ENCODE results near the gene BLVRB.
"Not testable (repeated sequence)": the region's sequence is repeated elsewhere in the genome, so short reads cannot be mapped to it uniquely, and the experiment has no call there.

Gene BLVRB

DNA sequence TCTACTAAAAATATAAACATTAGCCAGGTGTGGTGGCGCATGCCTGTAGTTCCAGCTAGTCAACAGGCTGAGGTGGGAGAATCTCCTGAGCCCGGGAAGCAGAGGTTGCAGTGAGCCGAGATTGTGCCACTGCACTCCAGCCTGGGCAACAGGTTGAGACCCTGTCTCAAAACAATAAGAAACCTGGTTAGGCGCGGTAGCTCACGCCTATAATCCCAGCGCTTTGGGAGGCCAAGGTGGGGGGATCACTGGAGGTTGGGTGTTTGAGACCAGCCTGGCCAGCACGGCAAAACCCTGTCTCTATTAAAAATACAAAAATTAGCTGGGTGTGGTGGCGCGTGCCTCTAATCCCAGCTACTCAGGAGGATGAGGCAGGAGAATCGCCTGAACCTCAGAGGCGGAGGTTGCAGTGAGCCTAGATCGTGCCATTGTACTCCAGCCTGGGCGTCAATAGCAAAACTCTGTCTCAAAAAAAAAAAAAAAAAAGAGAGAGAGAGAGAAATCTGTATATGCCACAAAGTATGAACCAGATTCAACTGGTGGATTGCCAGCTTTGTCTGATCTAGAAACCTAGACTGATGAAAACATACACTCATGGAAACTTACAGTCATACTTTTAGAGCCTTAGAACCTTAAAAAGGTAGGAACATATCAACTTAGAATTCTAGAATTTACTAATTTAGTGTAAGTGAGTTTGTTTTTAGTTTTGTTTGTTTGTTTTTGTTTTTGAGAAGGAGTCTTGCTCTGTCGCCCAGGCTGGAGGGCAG lies 10.5 kb upstream of the BLVRB start:
- DNase-seq, result not testable (repeated sequence)

DNA sequence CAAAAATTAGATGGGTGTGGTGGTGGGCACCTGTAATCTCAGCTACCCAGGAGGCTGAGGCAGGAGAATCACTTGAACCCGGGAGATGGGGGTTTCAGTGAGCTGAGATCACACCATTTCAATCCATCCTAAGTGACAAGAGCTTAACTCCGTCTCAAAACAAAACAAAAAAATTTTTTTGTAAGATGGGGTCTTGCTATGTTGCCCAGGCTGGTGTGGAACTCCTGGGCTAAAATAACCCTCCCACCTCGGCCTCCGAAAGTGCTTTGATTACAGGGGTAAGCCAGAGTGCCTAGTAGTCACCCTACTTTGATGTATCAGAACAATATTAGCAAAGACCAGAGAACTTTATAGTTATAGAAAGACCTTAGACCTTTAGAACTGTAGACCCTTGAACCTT lies 9.2 kb upstream of the BLVRB start:
- no peak for DNase-seq

DNA sequence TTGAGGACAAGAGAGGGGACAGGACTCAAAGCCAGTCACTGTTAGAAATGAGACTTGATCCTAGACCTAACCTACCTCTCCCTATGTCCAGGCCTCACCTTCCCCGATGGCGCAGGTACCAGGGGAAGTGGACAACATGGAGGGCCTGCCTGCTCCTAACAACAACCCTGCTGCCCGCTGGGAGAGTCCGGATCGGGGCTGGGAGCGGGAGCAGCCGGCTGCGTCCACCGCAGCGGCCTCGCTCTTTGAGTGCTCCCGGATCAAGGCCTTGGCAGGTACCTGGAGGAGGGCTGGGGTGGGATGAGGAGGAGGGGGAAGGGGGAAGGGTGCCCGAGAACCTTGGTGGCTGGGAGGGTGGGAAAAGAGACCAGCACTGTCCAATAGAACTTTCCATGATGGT lies 7.0 kb upstream of the BLVRB start:
- DNase-seq, result no peak

DNA sequence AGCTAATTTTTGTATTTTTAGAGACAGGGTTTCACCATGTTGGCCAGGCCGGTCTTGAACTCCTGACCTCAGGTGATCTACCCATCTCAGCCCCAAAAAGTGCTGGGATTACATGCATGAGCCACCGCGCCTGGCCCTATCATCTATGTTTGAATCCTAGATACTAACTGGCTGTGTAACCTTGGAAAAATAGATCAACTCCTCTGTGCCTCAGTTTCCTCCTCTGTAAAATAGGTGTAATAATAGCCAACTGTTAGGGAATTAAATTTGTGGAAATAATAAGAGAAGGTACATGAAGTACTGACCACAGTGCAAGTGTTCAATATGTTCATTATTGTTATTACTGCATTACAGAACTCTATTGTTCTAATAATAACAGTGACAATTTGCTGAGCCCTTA lies 5.6 kb upstream of the BLVRB start:
- no peak for DNase-seq

DNA sequence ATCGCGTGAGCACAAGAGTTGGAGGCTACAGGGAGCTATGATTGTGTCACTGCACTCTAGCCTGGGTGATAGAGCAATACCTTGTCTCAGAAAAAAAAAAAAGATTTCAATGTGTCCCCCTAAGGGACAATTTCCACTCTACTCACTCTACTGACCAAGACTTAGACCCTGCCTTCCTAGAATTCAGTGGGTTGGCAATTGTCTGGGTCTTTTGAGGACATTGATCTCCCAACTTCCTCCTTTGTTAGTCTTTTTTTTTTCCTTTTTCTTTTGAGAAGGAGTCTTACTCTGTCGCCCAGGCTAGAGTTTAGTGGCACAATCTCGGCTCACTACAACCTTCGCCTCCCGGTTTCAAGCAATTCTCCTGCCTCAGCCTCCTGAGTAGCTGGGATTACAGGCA lies 3.5 kb upstream of the BLVRB start:
- DNase-seq, result no peak

DNA sequence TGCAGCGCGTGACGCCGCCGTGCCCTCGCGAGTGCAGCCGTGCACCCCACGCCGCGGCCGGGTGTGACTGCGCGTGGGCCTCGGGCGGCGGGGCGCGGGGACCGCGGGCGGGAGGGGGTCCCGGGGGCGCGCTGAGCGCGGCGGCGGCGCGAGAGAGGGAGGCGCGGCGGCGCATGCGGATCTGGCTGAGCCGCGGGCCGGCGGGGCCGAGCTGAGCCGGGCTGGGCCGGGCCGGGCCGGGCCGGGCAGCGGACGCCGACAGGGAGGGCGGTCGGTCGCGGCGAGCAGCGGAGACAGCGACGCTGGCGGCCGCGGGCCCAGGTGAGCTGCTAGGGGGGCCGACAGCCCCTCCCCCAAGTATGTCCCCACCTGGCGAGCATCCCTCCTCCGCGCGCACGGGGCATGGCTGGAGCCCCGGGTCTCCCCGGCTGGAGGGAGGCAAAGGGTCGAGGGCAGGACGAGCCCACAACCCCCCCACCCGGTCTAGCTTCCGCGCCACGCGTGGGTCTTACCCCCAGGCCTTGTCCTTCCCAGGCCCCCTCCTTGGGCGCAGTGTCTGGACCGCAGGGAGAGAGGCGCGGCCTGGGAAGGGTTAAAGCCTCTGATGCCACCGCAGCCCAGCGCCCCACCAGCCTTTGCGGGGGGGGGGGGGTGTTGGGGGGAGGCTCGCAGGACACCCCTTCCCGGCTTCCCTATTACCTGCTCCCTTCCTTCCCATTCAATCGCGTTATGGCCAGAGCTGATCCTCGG lies 1.6 kb upstream of the BLVRB start, which contains the start of gene SPTBN4:
Gene SPTBN4 (plus strand): TSS at position 17 of the 750 bp plus-strand sequence. CDS start 5,621 bp downstream, outside the sequence.
- no peak for DNase-seq

DNA sequence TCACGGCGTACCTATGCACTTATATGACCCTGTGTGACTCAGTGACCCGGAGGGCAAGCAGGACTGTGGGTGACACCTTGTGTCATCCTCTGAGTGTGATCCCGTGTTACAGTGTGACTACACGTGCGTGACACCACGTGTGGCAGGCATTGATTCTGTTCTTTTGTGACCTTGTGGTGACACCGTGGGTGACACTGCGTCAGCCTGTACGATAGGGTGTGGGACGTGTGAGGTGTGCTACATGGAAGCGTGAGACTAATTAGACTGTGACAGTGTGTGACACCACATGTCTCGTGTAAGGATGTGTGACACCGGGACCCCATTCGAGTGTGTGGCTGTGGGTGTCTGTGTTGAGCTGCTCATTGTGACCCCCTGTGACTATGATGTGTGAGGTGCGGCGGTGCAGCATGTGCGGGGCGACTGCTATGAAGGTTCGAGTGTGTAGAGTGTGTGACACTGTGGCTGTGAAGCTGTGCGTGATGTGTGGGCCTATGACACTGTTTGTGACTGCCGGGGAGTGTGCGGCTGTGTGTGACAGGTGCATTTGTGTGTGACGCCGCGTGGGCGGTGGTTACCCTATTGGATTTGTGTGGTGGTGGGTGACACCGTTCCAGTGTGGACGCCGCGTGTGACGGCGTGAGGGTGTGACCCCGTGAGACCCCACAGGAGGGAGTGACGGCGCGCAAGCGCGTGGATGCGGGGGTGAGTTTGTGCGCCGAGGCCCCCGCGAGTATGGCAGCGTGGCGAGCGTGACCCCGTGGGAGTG lies 857 bp upstream of the BLVRB start:
- peak; percentile 2 for DNase-seq

DNA sequence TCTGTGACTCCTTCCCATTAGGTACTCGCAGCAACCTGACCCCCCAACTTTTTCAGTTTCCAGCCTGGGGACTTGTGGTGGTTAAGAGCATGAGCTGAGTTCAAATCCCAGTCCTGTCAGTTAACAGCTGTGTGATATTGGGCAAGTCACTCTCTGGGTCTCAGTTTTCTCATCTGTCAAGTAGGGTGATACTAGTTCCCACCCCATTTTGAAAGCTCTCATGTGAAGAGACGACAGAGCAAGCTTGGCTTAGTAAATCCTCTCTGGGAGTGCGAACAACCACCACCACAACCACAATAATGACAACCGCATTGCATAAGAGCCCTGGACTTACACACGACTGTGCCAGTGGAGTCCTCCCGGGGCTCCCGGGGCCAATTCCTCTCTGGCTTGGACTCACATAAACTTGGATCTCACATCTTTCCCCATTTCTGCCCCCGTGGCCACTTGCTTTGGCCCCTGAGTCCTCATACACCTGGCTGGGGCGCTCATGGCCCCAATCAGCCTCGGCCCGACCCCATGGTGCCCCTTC lies 454 bp downstream of the BLVRB start:
- DNase-seq, result no peak

DNA sequence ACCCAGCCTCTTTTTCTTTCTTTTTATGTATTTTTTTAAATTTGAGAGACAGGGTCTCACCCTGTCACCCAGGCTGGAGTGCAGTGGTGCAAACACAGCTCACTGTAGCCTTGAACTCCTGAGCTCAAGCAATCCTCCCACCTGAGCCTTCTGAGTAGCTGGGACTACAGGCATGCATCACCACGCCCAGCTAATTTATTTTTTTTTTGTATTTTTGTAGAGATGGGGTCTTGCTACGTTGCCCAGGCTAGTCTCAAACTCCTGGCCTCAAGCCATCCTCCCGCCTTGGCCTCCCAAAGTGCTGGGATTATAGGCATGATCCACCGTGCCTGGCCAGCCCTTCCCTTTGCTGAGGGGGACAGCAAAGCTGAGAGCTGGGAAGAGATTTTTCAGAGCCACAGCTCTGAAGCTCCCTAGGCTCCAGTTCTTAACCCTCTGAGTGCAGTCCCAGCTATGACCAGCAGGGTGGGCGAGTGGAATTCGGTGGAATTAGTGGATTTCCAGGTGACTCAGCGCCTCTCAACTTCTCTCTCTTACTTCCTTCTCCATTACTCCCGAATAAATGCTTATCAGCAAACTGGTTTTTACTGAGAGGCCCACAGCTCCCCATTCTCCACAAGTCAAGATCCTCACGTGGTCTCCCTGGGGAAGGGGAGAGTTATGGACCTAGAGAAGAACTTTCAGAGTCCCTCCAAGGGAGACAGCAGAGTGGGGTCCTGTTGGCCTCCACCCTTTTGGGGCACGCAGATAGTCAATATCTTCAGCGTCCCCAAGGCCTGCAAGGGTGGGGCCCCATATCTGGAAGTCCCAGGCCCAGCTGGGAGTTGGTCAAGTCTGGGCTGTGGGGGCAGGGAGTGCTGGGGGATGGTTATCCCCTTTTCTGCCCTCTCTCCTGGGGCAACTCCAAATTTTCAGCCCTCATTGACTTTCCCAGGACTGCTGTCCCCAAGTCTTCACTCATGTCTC lies 1.2 kb downstream of the BLVRB start:
- DNase-seq, result peak; percentile 49

DNA sequence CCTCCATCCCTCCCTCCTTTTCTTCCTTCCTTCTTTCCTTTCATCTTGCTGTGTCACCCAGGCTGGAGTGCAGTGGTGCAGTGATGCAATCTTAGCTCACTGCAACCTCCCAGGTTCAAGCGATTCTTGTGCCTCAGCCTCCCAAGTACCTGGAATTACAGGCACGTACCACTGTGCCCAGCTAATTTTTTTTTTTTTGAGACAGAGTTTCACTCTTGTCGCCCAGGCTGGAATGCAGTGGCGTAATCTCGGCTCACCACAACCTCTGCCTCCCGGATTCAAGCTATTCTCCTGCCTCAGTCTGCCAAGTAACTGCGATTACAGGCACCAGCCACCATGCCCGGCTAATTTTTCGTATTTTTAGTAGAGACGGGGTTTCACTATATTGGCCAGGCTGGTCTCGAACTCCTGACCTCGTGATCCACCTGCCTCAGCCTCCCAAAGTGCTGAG lies 1.9 kb downstream of the BLVRB start:
- DNase-seq, result not testable (repeated sequence)

DNA sequence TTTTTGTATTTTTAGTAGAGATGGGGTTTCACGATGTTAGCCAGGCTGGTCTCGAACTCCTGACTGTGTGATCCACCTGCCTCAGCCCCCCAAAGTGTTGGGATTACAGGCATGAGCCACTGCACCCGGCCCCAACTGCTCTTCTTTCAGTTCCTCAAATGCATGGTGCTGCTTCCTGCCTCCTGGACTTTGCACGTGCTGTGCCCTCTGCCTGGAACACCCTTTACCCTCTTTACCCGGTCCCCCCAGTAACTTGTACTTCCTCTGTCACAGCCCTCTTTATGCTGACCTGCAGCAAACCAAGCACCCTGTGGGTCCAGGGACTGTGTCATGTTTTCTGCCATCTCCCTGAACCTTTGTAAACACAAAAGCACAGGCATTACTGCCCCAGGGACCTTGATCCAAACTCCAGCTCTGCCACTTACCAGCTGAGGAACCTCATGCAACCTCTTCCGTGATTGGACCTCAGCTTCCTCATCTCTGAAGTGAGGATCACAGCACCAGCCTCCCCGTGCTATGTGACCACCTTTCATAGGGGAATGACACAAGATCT lies 3.8 kb downstream of the BLVRB start:
- no peak for DNase-seq

DNA sequence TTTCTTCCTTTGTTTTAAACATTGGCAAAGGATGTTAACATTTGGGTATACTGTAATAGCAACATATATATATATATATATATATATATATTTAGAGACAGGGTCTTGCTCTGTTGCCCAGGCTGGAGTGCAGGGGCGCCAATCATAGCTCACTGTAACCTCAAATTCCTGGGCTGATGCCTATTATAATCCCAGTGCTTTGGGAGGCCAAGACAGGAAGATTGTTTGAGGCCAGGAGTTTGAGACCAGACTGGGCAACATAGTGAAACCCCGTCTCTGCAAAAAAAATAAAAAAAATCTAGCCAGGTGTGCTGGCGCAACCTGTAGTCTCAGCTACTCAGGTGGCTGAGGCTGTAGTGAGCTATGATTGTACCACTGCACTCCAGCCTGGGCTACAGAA lies 5.4 kb downstream of the BLVRB start:
- DNase-seq, result no peak

DNA sequence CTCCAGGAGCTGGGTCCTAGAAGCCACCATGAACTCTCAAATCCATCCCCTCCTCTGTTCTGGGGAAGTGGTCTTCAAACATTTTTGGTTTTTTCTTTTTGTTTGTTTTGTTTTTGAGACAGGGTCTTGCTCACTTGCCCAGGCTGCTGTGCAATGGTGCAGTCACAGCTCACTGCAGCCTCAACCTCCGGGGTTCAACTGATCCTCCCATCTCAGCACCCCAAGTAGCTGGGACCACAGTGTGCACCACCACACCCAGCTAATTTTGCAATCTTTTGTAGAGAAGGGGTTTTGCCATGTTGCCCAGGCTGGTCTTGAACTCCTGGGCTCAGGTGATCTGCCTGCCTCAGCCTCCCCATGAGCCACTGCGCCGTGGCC lies 7.0 kb downstream of the BLVRB start:
- no peak for DNase-seq

DNA sequence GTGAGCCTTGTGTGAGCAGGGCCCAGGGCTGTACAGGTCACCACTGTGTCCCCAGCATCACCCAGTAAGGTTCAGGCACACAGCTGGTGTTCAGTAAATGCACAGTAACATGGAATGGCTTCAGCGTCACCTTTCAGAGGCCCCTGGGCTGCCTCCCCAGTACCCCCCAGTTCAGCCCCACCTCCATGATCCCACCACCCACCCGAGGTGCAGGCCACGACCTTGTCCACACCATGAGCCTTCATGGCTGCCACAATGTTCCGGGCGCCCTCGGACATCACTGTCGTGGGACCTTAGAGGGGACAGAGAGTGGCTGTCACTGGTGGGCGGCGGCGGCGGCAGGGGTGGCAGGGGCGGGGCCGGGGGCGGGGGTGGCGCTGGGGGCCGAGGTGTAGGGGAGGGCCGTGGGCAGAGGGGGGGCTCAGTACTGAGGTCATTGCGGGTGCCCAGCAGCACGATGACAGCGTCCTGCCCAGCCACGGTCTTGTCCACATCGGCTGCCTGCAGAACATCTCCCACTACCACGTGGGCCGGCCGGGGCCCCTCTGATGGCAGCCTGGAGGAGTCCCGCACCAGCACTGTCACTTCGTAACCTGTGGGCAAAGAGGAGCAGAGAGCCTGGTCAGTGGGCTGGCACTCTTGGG lies 7.5 kb downstream of the BLVRB start:
- no peak for DNase-seq

DNA sequence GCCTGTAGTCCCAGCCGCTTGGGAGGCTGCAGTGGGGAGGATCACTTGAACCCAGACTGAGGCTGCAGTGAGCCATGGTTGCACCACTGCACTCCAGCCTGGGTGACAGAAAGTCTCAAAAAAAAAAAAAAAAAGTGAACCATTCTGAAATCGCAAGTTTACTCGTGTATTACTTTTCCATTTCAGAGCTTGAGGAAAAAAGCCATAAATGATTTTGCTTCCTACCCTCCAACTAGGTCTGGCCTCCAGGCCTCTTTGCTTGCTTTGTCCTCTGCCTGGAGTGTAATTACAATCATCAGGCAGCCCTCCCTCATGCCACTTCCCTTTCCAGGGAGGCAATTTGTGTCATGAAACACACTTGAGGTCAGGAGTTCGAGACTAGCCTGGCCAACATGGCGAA lies 8.5 kb downstream of the BLVRB start:
- DNase-seq, result no peak

DNA sequence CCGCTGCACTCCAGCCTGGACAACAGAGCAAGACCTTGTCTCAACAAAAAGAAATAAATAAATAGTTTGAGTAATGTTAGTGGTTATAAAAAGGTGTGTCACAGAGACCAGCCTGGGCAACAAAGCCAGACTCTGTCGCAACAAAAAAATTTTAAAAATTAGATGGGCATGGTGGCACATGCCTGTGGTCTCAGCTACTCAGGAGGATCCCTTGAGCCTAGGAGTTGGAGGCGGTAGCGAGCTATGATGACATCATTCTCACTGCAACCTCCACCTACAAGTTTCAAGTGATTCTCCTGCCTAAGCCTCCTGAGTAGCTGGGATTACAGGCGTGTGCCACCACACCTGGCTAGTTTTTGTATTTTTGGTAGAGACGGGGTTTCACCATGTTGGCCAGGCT lies 11.6 kb downstream of the BLVRB start:
- DNase-seq, result not testable (repeated sequence)

DNA sequence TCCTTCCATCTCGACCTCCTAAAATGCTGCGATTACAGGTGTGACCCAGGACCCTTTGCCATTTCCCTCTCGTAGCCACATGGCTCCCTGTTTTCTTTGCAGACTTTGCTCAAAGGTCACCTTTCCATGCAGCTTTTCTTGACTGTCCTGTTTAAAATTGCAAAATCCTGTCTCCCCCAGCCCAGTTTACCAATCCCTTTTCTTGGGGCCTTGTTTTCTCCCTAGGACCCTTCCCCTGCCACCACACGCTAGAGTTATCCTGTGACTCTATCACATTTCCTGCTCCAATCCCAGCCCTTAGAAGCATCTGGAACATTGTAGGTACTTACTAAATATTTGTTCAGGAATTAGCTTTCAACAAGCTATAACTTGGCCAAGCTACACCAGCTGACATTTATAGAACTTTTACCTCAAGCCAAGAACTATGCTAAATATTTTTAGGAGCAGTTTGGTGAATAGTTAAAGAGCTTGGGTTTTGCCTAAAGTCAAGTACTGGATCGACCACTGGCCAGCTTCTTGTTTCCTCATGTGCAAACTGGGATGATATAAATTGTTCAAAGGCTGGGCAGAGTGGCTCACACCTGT lies 12.3 kb downstream of the BLVRB start:
- DNase-seq, result no peak

DNA sequence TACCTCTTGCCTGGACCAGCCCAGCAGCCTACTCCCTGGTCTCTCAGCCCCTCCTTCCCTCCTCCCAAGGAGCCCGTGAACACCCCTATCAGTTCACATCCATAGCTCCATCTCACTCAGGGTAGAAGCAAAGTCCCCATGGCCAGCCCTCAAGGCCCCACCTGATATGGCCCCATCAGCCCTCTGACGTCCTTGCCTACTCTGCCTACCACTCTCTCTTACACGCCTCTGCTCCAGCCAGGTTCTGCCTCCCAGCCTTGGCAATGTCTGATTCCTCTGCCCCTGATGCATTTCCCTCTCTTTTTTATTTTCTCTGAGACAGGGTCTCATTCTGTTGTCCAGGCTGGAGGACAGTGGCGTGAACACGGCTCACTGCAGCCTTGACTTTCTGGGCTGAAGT lies 13.5 kb downstream of the BLVRB start:
- no peak for DNase-seq

DNA sequence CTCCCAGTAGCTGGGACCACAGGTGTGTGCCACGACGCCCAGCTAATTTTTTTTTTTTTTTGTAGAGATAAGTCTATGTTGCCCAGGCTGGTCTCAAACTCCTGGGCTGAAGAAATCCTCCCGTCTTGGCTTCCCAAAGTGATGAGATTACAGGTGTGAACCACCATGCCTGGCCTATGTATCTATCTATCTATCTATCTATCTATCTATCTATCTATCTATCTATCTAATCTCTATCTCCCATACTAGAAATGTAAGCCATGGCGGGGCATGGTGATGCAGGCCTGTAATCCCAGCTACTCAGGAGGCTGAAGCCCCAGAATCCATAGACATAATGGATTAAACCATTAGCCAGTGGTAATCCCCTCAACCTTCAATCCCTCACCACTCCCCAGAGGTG lies 14.9 kb downstream of the BLVRB start:
- no peak for DNase-seq

DNA sequence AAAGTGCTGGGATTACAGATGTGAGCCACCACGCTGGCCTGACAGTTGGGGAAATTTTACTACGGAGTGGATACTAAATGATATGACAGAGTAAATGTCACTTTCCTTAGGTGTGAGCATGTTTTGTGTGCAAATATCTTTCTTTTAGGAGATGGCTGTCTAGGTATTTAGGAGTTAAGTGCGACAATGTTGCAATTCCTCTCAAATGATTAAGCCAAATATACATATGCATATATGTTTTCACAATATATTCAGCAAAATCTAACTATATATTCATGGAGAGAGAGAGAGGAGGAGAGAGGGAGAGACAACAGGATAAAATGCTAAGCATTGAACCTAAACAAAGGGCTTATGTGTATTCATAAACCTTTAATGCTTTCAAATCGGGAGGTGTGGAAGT lies 16.0 kb downstream of the BLVRB start:
- no peak for DNase-seq

DNA sequence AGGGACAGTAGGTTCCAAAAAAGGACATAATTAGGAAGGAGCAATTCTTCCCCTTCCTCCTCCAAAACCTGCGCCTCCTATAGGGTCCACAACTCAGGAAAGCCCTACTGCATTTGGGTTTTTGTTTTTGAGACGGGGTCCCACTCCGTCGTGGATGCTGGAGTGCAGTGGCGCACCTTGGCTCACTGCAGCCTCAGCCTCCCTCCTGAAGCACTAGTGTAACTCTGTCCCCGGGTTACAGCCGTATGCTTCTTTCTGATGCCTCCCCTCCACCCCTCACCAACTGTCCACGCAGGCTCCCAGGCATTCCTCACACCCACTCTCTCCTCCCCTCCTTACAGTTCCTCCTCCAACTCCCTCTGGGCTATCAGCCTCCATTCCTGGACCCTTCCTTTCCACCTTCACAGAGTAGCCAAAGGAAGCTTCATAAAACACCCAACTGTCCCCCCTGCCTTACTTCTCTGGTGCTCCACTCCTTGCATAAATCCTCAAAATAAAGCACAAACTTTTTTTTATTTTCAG lies 19.2 kb downstream of the BLVRB start:
- no peak for DNase-seq
